Jurkat, Clone E6-1 (cell line): Measurements from ENCODE around the gene GSC2.

Experiments used
- DNase-seq: peaks from one replicate; pipeline ENCODE4 v3.0.0-alpha.2; 2011; ENCODE audit warnings: low read depth, low spot score
- H3K4me3 ChIP-seq: 2 replicates; pipeline ENCODE4 v1.5.1; 2011; ENCODE audit warnings: mild to moderate bottlenecking, low read length, control low read depth, moderate library complexity

Gene GSC2

DNA sequence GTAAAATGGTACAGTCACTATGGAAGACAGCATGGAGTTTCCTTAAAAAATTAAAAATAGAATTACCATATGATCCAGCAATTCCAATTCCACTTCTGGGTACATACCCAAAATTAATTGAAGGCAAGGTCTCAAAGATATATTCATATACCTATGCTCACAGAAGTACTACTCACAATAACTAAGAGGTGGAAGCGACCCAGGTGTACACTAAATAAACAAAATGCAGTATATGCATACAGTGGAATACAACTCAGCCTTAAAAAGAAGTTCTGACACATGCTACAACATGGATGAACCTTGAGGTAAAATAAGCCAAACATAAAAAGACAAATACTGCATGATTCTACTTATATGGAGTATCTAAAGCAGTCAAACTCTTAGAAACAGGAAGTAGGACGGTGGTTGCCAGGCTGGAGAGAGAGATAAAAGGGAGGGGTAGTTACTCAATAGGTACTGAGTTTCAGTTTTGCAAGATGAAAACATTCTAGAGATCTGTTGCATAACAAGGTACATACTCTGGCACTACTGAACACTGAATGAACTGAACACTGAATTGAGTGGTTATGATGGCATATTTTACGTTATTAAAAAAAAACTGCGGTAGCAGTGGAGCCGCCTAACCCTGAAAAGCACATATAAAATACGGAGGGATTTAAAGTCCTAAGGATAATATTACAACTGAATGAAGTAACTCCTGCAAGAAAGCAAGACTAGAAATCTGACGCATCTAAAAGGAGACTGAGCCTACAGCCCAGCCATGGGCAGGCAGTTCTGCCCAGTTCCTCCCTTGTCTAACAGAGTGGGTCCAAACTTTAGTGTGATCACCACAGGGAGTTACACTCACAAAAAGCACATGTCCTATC lies 40.7 kb downstream of the GSC2 start:
- DNase-seq: peak; percentile 90
- peak overlapping the region; percentile 21 for H3K4me3 ChIP-seq

DNA sequence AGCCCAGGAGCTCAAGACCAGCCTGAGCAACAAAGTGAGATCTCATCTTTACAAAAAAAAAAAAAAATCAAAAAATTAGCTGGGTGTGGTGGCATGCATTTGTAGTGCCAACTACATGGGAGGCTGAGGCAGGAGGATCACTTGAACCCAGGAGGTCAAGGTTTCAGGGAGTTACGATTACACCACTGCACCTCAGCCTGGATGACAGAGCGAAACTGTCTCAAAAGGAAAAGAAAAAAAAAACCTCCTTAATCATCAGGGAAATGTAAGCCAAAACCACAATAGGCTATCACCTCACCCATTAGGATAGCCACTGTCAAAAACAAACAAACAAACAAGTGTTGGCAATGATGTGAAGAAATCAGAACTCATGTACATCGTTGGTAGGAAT lies 41.3 kb downstream of the GSC2 start:
- H3K4me3 ChIP-seq: no peak overlapping the region
- no peak for DNase-seq

DNA sequence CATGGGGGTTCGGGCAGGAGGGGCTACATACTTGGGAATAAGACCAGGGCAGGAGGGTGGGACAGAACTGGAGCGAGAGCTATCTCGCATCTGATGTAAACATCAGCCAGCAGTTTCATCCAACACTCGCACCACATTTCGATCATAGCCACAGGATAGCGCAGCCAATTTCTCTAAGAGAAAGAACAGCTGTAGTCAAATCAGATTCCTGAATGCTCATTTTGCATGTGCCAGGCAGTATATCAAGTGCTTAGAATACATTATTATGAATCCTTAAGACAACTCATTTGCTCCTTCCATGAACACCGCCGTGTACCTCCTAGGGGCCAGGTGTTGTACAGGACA lies 42.4 kb downstream of the GSC2 start:
- no peak overlapping the region for H3K4me3 ChIP-seq
- no peak for DNase-seq

DNA sequence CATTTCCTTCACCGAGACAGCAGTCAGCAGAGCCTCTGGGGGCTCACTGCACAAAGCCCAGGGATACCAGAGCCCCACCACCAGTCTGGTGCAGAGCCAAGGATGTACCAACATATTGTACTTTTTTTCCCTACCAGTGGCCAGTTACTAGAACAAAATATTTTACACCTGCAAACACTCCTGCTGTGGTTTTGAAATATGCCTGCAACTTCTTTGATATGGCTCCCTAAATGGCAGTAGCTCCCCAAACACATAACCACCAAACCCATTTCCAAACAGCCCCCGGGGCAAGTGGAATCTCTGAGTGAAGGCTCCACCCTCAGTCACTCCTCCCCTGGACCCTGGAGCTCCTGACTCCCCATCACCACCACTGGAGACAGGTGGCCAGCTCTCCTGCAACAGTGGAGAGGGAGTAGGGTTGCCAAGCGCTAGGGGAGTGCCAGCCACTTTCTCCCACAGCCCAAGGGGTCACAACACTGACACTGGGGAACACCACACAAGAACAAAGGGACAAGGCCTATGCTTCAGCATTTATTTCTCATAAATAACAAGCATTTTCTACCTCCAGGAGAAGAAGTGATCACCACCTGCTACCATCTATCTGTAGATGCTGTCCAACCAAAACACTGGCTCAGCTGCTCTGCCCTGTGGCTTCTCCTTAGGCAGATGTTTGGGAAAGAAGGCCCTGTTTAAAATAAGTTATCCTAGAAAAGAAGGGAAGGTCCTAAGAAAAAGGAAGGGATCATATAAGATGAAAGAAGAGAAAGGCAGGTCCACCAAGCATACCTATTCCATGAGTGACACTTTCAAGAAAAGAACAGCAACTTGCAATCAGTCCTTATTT lies 43.0 kb downstream of the GSC2 start:
- no peak overlapping the region for H3K4me3 ChIP-seq
- DNase-seq: peak; percentile 75

DNA sequence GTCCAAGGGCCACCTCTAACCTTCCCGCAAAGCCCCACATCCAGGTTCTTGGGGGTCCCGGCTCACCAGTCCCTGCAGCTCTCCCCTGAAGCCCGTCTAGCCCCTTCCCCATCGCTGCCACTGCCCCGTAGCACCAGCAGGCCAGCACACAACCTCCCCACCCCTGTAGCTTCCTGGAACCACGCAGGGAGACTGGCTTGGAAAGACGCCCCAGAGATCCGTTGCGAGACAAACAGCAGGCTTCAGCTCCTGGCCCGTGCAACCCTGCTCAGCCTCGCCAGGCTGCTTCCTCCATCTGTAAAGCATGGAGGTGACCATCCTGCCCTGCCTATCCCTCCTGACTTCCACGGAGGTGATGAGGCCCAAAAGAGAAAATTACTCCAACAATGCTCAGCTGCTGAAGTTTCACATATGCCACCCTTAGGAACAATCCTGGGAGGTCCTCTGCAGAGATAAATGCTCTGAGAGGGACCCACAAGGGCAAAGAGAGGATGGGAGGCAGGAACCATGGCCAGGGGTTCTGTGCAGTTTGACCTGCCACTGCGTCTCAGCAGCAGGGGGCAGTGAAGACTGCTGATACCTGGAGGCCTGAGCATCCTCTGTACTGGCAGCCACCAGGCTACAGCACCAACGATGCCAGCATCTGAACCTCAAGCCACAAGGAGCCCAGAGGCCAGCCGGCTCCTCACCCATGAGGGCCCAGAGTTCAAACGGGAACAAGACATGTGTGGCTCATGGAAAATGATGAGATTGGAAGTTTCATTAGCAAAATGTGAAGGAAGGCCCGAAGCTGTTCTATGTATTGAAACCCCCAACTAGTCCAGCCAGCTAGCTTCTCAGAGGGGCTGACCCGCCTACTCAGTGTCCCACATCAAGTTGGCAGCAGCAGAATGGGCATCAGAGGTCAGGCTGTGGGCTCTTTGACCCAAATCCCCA lies 44.0 kb downstream of the GSC2 start:
- DNase-seq: no peak
- H3K4me3 ChIP-seq: no peak overlapping the region

DNA sequence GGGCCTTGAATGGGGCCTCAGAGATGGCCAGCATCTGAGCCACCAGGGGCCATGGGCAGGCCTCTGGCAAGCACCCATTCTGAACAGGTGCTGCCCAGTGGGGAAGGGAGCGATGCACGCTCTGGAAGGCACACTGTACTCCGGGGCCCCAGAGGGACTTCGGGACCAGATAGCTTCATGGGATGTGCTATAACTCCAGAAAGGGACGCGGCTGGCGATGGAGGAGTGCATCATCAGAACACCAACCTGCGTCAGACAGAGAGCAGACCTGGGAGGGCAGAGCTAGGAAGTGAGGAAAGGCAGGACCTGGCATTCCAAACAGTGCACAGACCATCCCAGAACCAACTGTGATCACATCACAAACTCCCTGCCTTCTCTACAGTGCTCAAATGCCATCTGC lies 44.6 kb downstream of the GSC2 start:
- no peak for DNase-seq
- H3K4me3 ChIP-seq: no peak overlapping the region

DNA sequence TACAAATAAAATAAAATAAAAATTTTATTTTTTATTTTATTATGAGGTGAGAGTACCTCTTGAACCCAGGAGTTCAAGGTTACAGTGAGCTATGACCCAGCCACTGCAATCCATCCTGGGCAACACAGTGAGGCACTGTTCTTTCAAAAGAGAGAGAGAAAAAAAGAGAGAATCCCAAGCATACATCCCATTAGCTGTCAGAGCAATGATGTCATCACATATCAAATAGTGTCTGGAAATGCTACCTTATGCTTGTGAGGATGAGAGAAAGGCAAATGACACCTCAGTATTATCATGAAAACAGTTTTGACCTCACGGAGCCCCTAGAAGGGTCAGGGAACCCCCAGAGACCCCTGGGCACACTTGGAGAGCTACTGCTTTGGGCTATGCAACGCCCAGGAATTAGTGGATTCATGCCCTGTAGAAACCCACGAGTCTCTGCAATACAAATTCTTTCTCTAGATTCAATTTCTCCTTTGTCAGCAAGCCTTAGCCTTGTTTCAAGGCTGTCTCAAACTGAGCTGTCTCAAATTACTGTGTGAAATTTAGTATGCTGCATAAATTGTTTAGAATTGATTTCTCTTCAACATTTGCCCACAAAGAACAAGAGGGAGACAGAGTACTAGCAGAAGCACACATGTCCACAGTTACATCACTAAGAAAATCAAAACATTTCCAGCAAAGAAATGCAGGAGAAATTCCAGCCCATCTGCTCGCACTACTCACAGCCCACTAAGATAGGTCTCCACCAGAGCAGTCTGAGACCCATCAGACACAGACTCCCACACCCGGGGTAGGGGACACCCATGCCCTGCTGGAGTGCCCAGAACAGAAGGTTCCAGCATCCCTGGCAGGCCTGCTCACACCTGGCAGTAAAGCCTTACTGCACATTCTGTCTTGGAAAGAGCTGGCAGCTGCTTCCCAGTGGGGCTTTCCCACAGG lies 45.9 kb downstream of the GSC2 start:
- no peak for DNase-seq
- H3K4me3 ChIP-seq: no peak overlapping the region

DNA sequence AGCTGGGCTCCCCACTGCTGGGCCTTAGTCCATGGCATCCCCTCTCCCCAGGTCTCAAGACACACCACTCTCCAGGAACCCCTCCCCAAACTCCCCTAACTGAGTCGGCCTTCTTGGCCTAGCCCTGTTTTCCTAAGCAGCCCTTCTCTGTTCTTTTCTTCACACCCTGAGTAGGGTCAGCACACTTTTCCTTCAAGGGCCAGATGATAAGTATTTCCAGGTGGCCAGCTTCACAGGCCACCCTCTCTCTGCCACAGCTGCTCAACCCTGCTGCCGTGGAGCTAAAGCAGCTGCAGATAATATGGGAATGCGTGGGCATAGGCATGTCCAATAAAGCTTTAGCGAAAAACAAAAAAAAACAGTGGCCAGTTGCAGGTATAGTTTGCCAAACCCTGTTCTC lies 51.9 kb downstream of the GSC2 start:
- DNase-seq: no peak
- no peak overlapping the region for H3K4me3 ChIP-seq

DNA sequence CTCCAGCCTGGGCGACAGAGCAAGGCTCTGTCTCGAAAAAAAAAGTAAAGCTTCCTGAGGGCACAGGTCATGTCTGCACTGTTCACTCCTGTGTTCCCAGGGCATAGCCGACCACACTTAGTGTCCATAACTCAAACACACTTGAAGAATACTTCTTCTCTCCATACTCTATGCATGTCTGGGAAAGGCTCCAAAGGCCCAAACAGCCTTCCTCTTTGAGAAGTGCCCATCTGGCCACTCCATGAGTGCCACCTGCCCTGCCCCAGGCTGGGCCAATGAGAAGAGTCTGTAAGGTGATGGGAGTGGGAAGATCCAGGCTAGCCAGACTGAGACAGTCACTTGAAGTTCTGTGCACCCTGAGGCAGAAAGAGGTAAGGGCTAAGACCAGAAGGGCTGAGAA lies 52.6 kb downstream of the GSC2 start:
- DNase-seq: no peak
- H3K4me3 ChIP-seq: no peak overlapping the region
